Progenitor cell of endocrine pancreas (in vitro differentiated cells): ENCODE data around the gene ABLIM2. TPM values are rescaled to one million over a fixed set of nuclear protein-coding genes. Genes with fewer than 3 reads are reported as not detected.

ENCODE experiments used
- DNase-seq: peaks from one replicate; pipeline ENCODE4 v3.0.0; 2021; ENCODE audit warnings: low spot score; ENCODE audit not compliant: unreplicated experiment
- H3K27ac Mint-ChIP-seq: 2 replicates; pipeline ENCODE4 v1.8.0; 2021; ENCODE audit warnings: mild to moderate bottlenecking, moderate library complexity, mixed read lengths
- H3K27me3 Mint-ChIP-seq: 2 replicates; pipeline ENCODE4 v1.8.0; 2021; ENCODE audit warnings: mixed read lengths
- H3K36me3 Mint-ChIP-seq: 2 replicates; pipeline ENCODE4 v1.8.0; 2022; ENCODE audit warnings: mixed read lengths; ENCODE audit not compliant: insufficient read depth
- H3K4me1 Mint-ChIP-seq: 2 replicates; pipeline ENCODE4 v1.8.0; 2021; ENCODE audit warnings: low read depth, mixed read lengths
- H3K4me3 Mint-ChIP-seq: 2 replicates; pipeline ENCODE4 v1.8.0; 2021; ENCODE audit warnings: low read depth, mild to moderate bottlenecking, moderate library complexity, mixed read lengths
- H3K9me3 Mint-ChIP-seq: 2 replicates; pipeline ENCODE4 v1.8.0; 2021; ENCODE audit warnings: low read depth, mixed read lengths
- total RNA-seq: library from RNA; stranded (reverse); gene quantifications from 2 replicates; pipeline ENCODE4 v1.2.1, GENCODE V29; 2021
- TF ChIP-seq, protein P1 (sequence below): fragments of 200-600 bp; sonication (generic); IDR thresholded peaks from one replicate; pipeline ENCODE4 v1.5.0; 2021; ENCODE audit warnings: antibody characterized with exemption, mild to moderate bottlenecking; ENCODE audit not compliant: unreplicated experiment

Gene ABLIM2
- total RNA-seq, 1 donor from 2014 or later, result 5.7 TPM

DNA sequence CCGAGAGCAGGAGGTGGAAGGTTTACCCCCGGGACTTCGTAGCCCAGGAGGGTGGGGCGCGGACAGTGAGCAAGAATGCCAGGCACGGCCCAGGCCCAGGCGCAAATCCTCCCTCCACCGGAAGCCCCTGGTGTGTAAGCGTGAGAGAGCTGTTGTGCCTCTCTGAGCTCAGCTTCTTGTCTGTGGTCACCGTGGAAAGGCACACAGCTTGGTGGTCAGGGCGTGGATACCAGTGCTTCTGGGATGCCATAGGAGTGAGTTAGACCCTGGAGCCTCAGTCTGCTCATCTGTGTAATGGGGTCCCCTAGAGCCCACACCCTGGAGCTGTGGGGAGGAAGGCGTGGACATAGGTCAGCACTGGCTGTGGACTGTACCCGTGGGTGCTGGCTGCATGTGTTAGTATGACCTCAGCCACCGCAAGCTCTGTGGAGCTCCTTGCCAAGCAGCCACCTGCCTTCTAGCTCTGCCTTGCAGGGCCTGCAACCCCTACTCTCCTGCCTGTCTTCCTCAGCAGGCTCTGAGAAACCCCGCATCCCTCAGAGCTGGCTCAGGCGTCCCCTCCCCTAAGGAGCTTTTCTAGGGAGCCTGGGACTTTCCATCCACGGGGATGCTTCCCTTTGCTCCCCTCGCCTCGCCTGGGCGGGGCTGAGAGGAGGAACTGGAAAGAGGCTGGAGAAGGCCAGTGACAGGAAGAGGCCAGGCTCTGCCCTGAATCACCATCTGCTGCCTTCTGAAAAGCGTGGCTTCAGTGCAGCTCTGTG is 190.9 kb downstream of the ABLIM2 start:
- H3K4me3 Mint-ChIP-seq, result no peak overlapping the region
- no peak overlapping the region for H3K27ac Mint-ChIP-seq
- H3K36me3 Mint-ChIP-seq, result no peaks in the 10 kb centered on the region
- no peaks in the 10 kb centered on the region for H3K9me3 Mint-ChIP-seq
- peaks cover 22% of the 10 kb centered on the region for H3K4me1 Mint-ChIP-seq
- no peak for DNase-seq
- peaks cover 3% of the 10 kb centered on the region for H3K27me3 Mint-ChIP-seq
- TF ChIP-seq, protein P1, sequence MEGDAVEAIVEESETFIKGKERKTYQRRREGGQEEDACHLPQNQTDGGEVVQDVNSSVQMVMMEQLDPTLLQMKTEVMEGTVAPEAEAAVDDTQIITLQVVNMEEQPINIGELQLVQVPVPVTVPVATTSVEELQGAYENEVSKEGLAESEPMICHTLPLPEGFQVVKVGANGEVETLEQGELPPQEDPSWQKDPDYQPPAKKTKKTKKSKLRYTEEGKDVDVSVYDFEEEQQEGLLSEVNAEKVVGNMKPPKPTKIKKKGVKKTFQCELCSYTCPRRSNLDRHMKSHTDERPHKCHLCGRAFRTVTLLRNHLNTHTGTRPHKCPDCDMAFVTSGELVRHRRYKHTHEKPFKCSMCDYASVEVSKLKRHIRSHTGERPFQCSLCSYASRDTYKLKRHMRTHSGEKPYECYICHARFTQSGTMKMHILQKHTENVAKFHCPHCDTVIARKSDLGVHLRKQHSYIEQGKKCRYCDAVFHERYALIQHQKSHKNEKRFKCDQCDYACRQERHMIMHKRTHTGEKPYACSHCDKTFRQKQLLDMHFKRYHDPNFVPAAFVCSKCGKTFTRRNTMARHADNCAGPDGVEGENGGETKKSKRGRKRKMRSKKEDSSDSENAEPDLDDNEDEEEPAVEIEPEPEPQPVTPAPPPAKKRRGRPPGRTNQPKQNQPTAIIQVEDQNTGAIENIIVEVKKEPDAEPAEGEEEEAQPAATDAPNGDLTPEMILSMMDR, result no peak

DNA sequence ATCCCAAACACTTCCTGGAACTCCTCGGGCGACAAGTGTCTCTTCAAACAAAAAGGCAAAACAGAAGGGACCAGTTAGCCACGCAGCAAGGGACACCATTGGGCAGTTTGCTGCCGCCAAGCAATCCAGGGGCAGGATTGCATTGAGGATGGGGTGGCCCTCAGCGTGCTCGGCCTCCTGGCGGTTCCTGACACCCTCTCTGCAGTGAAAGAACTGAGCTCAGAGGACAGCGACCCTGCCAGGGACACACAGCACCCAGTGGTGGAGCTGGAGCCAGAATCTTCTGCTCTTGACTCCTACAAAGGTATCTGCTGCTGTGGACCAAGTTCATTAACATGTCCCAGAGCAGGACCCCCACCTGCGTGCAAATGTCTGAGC is 191.6 kb downstream of the ABLIM2 start:
- TF ChIP-seq, protein P1, result no peak
- Mint-ChIP-seq H3K4me3 (no peak overlapping the region), H3K4me1 (peaks cover 16% of the 10 kb centered on the region), H3K27ac (no peak overlapping the region), H3K27me3 (peaks cover 3% of the 10 kb centered on the region), H3K36me3 (no peaks in the 10 kb centered on the region), H3K9me3 (no peaks in the 10 kb centered on the region)
- DNase-seq, result no peak

DNA sequence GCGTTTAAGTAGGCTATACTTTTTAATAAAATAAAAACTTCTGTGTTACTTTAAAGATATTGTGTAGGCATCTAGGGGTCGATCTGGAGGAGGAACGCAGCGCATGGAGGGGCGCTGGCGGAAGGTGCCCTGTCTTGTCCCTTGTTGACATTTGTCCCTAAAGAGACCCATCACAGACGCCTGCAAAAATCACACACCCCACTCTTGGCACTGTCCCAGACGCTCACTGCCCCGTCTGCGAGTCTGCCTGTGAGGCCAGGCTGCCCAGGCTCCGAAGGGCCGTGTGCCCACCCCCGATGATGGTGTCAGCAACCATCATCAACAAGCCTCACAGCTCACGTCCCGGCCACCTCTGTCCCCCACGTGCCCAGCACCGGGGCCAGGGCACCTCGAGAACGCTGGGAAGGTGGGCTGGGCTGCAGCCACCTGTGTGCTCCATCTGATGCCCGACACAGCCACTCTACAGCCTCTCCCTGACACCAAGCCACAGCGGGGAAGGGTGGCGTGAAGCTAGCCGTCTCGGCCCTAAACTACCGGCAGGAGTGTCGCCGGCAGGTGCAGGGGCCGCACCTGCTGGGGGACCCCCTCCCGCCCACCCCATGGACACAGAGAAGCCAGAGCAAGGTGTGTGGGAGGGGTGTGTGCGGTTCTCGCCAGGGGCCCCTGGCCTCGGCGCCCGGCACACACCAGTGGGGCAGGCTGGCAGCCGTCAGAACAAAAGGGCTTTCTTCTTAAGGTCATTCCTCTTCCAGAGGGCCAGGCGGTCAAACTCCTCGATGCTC is 192.1 kb downstream of the ABLIM2 start:
- no peak overlapping the region for H3K4me3 Mint-ChIP-seq

DNA sequence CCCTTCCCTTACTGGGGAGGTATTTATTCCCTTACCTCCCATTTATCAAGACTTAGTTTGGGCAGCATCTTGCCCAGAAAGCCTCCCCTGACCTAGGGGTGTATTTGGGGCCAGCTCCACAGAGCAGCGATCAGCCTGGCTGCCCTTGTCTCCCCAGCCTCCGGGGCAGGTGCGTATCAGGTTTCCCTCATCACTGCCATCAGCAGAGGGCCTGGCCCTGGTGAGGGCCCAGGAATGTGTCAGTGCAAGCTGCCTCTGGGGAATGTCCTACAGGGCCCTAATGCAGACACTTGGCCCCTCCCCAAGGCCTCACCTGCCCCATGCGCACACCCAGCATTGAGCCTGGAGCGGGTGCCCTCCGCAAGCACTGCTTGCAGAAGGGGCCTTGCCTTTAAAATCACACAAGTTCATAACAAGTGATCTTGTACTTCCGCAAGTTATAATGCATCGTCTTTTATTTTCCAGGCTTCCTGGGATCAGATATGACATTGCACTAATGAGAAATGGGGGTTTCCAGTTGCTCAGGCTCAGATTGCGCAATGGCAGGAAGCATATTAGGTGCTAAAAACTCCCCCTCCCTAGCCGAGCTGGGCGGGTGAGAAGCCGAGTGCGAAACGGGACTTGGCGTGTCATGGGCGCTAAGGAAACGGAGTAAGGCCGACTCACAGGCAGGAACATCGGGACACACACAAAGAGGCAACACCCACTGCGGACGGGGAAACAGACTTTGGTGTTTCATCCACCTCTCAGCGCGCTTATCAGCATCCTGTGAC is 193.5 kb downstream of the ABLIM2 start:
- peaks cover 3% of the 10 kb centered on the region for H3K27me3 Mint-ChIP-seq
- H3K4me1 Mint-ChIP-seq, result peaks cover 12% of the 10 kb centered on the region
- H3K9me3 Mint-ChIP-seq, result no peaks in the 10 kb centered on the region
- H3K36me3 Mint-ChIP-seq, result no peaks in the 10 kb centered on the region
- TF ChIP-seq, protein P1, result no peak
- H3K4me3 Mint-ChIP-seq, result no peak overlapping the region
- H3K27ac Mint-ChIP-seq, result no peak overlapping the region
- no peak for DNase-seq

More for the DNA sequence above, 192.1 kb downstream of the ABLIM2 start:
- Mint-ChIP-seq H3K27ac (no peak overlapping the region), H3K9me3 (no peaks in the 10 kb centered on the region), H3K4me1 (peaks cover 16% of the 10 kb centered on the region), H3K36me3 (no peaks in the 10 kb centered on the region), H3K27me3 (peaks cover 3% of the 10 kb centered on the region)
- no peak for DNase-seq
- TF ChIP-seq, protein P1, result no peak

DNA sequence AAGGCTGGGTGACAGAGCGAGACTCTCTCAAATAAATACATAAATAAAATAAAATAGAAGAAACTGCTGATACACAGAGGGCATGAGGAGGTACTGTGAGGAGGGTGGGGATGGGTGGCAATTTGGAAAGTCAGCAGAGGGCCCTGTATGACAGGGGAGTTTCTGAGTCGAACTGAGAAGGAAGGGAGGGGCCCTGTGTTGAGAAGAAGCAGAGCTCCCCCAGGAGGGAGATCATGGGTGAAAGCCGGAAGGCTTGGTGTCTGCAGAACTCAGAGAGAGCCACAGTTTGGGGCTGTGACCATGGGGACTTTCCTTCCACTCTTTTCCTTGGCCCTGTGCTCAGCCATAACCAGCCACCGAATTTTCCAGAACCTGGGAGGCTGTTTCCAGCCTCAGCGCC is 194.2 kb downstream of the ABLIM2 start:
- Mint-ChIP-seq H3K27me3 (peaks cover 3% of the 10 kb centered on the region), H3K9me3 (no peaks in the 10 kb centered on the region), H3K27ac (no peak overlapping the region), H3K36me3 (no peaks in the 10 kb centered on the region), H3K4me3 (no peak overlapping the region), H3K4me1 (peaks cover 6% of the 10 kb centered on the region)
- TF ChIP-seq, protein P1, result no peak
- DNase-seq, result no peak
